ENCODE results near the gene ELOVL6. TPM values are rescaled to one million over a fixed set of nuclear protein-coding genes. Genes with fewer than 3 reads are reported as not detected.

ELOVL6 gene
- total and polyA plus RNA-seq, 9 of the 15 experiments (the other 6 are each of a cell fraction or from before 2014, with no cell fraction given): 18.3 to 82.6 (median 46.0) TPM

GRCh38 chr4:110165382-110166286 is 32.8 kb downstream of the ELOVL6 start (continued):
- TF ChIP-seq ETS1 (conservative IDR thresholded peaks at IDR 0.05; ENCODE audit: control insufficient read depth, low read depth, low read length) (no peak), SRSF1 (IDR thresholded peaks at IDR 0.05; ENCODE audit: low read depth, low read length) (no peak), LARP7 (IDR thresholded peaks at IDR 0.05) (no peak), PHF8 (IDR thresholded peaks at IDR 0.05; ENCODE audit: borderline replicate concordance, low read length) (no peak), ZNF12 (CRISPR knock-in tag; IDR thresholded peaks at IDR 0.05) (no peak), CEBPZ (IDR thresholded peaks at IDR 0.05; ENCODE audit: borderline replicate concordance, low read depth, low read length) (no peak), ZNF586 (CRISPR knock-in tag; conservative IDR thresholded peaks at IDR 0.05) (no peak), NR4A1 (CRISPR knock-in tag; IDR thresholded peaks at IDR 0.05) (no peak), NR4A1 (tag; IDR thresholded peaks at IDR 0.05) (no peak), ZC3H11A (IDR thresholded peaks at IDR 0.05; ENCODE audit: low read depth, low read length) (no peak), ZNF583 (CRISPR knock-in tag; IDR thresholded peaks at IDR 0.05) (no peak), GMEB1 (CRISPR knock-in tag; IDR thresholded peaks at IDR 0.05) (no peak), RUNX1 (IDR thresholded peaks at IDR 0.05; ENCODE audit: low read depth) (no peak), POLR2A (conservative IDR thresholded peaks at IDR 0.05) (peak; percentile 24; the same call in 1 of the 2 replicates), ZNF23 (CRISPR knock-in tag; IDR thresholded peaks at IDR 0.05) (no peak), SMARCE1 (IDR thresholded peaks at IDR 0.05) (peak; percentile 59; the same call in 1 of the 2 replicates), SREBF1 (IDR thresholded peaks at IDR 0.05; ENCODE audit: borderline replicate concordance, low read depth, low read length) (no peak), ZNF655 (CRISPR knock-in tag; IDR thresholded peaks at IDR 0.05) (no peak), ZBTB5 (IDR thresholded peaks at IDR 0.05) (no peak)
